ENCODE measurements around the gene ADARB1.

GRCh38 chr21:45075596-45076244 is 1.3 kb downstream of the ADARB1 start:
- TF ChIP-seq CTCF (optimal IDR thresholded peaks at IDR 0.05 in 1 of 3, IDR thresholded peaks at IDR 0.05 in 1 of 3, conservative IDR thresholded peaks at IDR 0.05 in 1 of 3; ENCODE audit: extremely low read depth in 1 of 3, insufficient read depth in 2 of 3, low read length in 3 of 3) (no peak), EZH2 (IDR thresholded peaks at IDR 0.05; ENCODE audit: low read length) (no peak)
